Osteoblast (primary cell): ENCODE data around the gene MBLAC2. TPM values are rescaled to one million over a fixed set of nuclear protein-coding genes. Genes with fewer than 3 reads are reported as not detected.

Experiments
- DNase-seq: peaks from one replicate; pipeline ENCODE4 v3.0.0; 2011; ENCODE audit warnings: low spot score, mixed read lengths; ENCODE audit not compliant: insufficient read length; ENCODE audit errors: missing footprints
- H2AFZ ChIP-seq: 2 replicates; pipeline ENCODE4 v1.6.0; 2011; ENCODE audit warnings: mild to moderate bottlenecking, low read length
- H3K27ac ChIP-seq: 2 replicates; pipeline ENCODE4 v1.5.1; 2011; ENCODE audit warnings: mild to moderate bottlenecking, low read depth, low read length, moderate library complexity
- H3K27me3 ChIP-seq: 2 replicates; pipeline ENCODE4 v1.6.0; 2012; ENCODE audit warnings: mild to moderate bottlenecking, control low read depth, inconsistent platforms, low read length, moderate library complexity; ENCODE audit not compliant: insufficient read depth
- H3K36me3 ChIP-seq: 2 replicates; pipeline ENCODE4 v1.5.1; 2011; ENCODE audit warnings: mild to moderate bottlenecking, low read length, control low read depth, moderate library complexity; ENCODE audit not compliant: insufficient read depth
- H3K4me1 ChIP-seq: 2 replicates; pipeline ENCODE4 v1.5.1; 2011; ENCODE audit warnings: mild to moderate bottlenecking, low read length, control low read depth, moderate library complexity; ENCODE audit not compliant: insufficient read depth
- H3K4me2 ChIP-seq: 2 replicates; pipeline ENCODE4 v1.6.0; 2011; ENCODE audit warnings: mild to moderate bottlenecking, low read length; ENCODE audit not compliant: insufficient read depth
- H3K4me3 ChIP-seq: fragments of 200-600 bp; sonication (generic); 3 replicates; pipeline ENCODE4 v1.5.1; 2012; ENCODE audit warnings: mild to moderate bottlenecking, low read length, inconsistent platforms; ENCODE audit not compliant: insufficient read depth
- H3K79me2 ChIP-seq: 2 replicates; pipeline ENCODE4 v1.6.0; 2012; ENCODE audit warnings: mild to moderate bottlenecking, low read length, control low read depth, inconsistent platforms; ENCODE audit not compliant: insufficient read depth
- H3K9me3 ChIP-seq: 2 replicates; pipeline ENCODE4 v1.5.1; 2011; ENCODE audit warnings: low read depth, low read length, control low read depth
- H4K20me1 ChIP-seq: 2 replicates; pipeline ENCODE4 v1.6.0; 2012; ENCODE audit warnings: mild to moderate bottlenecking, low read length, control low read depth; ENCODE audit not compliant: insufficient read depth
- total RNA-seq: library from RNA; depleted of rRNA; stranded (reverse); fragments of >200 nt; gene quantifications from 2 replicates; pipeline ENCODE4 v1.2.3, GENCODE V29; 2012
- TF ChIP-seq, protein P1 (sequence below): IDR thresholded peaks from 2 replicates; pipeline ENCODE4 v1.5.1; 2011; ENCODE audit warnings: mild to moderate bottlenecking, low read depth, low read length, moderate library complexity; ENCODE audit errors: extremely low read depth

MBLAC2 gene
- total RNA-seq, 1 donor: 6.5 TPM

DNA sequence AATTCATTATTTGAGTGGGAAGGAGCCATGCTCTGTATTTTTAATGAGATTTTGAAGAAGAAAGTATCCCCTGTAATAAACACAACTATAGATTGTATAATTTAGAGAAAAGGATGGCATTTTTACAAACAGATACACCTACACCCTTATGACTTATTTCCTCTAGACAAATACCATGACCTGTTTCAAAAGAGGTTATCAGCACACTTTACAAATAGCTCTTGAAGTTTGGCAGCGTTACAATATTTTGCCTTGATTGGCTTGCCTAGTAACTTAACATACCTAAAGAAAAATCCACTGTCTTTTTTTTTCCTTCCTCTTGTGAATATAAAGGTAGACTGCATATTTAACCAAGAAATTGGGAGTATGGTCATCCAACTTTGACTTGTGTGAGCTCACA, 36.5 kb downstream of the MBLAC2 start:
- Histone ChIP-seq H3K27me3 (no peaks in the 10 kb centered on the region), H3K4me1 (no peaks in the 10 kb centered on the region), H3K9me3 (no peaks in the 10 kb centered on the region), H3K79me2 (no peaks in the 10 kb centered on the region), H3K36me3 (no peaks in the 10 kb centered on the region), H3K4me2 (no peak overlapping the region), H2AFZ (no peak overlapping the region), H4K20me1 (no peaks in the 10 kb centered on the region), H3K27ac (no peak overlapping the region), H3K4me3 (no peak overlapping the region)
- DNase-seq: no peak
- TF ChIP-seq, protein P1, sequence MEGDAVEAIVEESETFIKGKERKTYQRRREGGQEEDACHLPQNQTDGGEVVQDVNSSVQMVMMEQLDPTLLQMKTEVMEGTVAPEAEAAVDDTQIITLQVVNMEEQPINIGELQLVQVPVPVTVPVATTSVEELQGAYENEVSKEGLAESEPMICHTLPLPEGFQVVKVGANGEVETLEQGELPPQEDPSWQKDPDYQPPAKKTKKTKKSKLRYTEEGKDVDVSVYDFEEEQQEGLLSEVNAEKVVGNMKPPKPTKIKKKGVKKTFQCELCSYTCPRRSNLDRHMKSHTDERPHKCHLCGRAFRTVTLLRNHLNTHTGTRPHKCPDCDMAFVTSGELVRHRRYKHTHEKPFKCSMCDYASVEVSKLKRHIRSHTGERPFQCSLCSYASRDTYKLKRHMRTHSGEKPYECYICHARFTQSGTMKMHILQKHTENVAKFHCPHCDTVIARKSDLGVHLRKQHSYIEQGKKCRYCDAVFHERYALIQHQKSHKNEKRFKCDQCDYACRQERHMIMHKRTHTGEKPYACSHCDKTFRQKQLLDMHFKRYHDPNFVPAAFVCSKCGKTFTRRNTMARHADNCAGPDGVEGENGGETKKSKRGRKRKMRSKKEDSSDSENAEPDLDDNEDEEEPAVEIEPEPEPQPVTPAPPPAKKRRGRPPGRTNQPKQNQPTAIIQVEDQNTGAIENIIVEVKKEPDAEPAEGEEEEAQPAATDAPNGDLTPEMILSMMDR: no peak

DNA sequence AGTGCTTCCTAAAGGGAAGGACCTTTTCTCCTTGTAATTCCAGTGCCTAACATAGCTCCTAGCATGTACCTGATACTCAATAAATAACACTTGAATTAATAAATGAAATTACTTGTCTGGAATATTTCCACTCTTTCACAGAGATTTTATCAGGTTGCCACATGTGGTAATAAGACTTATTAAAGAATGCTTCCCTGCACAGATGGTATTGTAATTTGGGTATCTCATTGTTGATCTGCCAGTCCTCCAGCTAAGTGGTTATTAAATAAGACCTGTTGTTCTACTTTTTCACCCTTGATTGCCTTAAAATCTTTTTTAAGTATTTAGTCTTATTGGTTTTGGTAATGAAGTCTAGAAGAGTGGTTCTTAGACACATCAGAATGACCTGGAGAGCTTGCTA, 36.9 kb downstream of the MBLAC2 start:
- TF ChIP-seq, protein P1: no peak
- Histone ChIP-seq H3K79me2 (no peaks in the 10 kb centered on the region), H3K4me1 (no peaks in the 10 kb centered on the region), H2AFZ (no peak overlapping the region), H3K9me3 (no peaks in the 10 kb centered on the region), H3K4me2 (no peak overlapping the region), H3K4me3 (no peak overlapping the region), H3K36me3 (no peaks in the 10 kb centered on the region), H3K27ac (no peak overlapping the region), H3K27me3 (no peaks in the 10 kb centered on the region), H4K20me1 (no peaks in the 10 kb centered on the region)
- no peak for DNase-seq

GRCh38 chr5:90434116-90434714, 40.4 kb downstream of the MBLAC2 start:
- Histone ChIP-seq H2AFZ (no peak overlapping the region), H3K27me3 (no peaks in the 10 kb centered on the region), H3K27ac (no peak overlapping the region), H3K4me2 (no peak overlapping the region), H3K4me1 (no peaks in the 10 kb centered on the region), H3K4me3 (no peak overlapping the region), H4K20me1 (no peaks in the 10 kb centered on the region), H3K9me3 (no peaks in the 10 kb centered on the region), H3K36me3 (no peaks in the 10 kb centered on the region), H3K79me2 (no peaks in the 10 kb centered on the region)
- peak; percentile 34 for DNase-seq
- TF ChIP-seq, protein P1: peak; percentile 86

- no peak overlapping the region for H3K4me3 ChIP-seq
- no peaks in the 10 kb centered on the region for H3K79me2 ChIP-seq
- no peak for DNase-seq
- H2AFZ ChIP-seq: no peak overlapping the region
- no peaks in the 10 kb centered on the region for H3K27me3 ChIP-seq
- TF ChIP-seq, protein P1: no peak
- no peak overlapping the region for H3K27ac ChIP-seq
- no peaks in the 10 kb centered on the region for H3K36me3 ChIP-seq
- H3K4me1 ChIP-seq: no peaks in the 10 kb centered on the region
- H3K9me3 ChIP-seq: no peaks in the 10 kb centered on the region
- no peak overlapping the region for H3K4me2 ChIP-seq
- no peaks in the 10 kb centered on the region for H4K20me1 ChIP-seq
These were observed 50.3 kb downstream of the MBLAC2 start for GRCh38 chr5:90424245-90424644.
